ENCODE measurements around the gene TBRG4. TPM values are rescaled to one million over a fixed set of nuclear protein-coding genes. Genes with fewer than 3 reads are reported as not detected.

The TBRG4 gene
- 52.9 and 54.1 TPM in 2 replicates for total RNA-seq

GRCh38 chr7:45111298-45112223, at the start of gene TBRG4:
Gene TBRG4, minus strand, starts transcription at chr7:45111697. Its CDS starts 2,460 bp downstream, at chr7:45109237.

DNA sequence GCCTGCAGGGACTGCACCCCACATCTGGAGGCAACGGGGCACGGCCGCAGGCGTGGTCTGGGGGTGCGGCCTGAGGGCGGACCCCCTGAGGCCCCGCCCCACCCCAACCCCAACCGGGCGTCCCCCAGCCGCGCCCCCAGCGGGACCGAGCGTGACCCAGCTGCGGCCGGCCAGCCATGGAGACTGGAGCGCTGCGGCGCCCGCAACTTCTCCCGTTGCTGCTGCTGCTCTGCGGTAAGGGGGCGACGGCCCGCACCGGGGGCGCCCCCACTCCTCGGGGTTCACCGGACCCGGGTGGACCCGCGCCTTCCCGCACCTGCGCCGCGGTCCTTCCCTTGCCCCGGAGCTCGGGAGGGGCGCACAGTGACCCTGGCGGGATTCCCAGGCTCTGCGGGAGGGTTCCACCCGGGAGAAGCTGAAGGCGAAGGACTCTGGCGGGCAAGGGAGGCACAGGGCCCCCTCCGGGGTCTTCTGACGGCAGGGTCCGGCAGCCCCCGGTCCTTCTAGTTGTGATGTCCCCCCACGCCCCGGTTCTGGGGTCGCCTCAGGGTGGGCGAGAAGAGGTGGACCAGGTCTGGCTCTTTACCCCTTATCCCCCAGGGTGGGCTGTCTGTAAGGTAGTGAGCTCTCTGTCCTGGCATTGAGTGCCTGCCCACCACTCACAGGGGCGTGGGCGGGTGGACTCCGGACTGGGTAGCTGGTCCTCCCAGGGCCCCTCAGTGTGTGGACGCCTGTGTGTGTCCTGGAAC, 46.3 kb upstream of the TBRG4 start, which contains the start of gene RAMP3:
Gene RAMP3 (plus strand): TSS at position 139 of the 749 bp plus-strand sequence. CDS start 38 bp downstream, at position 177.

DNA sequence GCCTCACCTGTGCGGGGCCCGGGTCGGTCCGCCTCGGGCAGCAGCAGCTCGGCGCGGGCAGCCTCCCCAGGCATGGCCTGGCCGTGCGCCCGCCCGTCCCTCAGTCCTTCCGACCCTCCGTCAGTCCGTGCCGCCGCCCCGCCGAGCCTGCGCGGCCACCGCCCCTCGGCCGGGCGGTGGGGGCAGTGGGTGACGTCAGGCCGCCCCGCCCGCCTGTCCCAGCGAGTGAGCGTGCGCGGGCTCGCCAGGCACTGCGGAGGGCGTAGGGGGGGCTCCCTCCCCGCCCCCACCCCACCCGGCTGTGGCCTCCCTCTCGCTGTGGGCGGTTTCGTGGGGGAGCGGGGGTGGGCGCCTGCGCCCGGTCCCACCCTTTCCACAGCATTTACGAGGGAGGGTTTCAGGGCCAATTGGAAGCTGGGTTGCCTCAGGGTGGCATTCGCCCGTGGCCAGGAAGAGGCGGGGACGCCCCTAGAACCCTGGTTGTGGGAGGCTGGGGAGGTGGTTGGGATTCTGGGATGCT, 22.6 kb downstream of the TBRG4 start, which contains the start of gene NACAD:
Gene NACAD (minus strand): TSS at position 149 of the 520 bp plus-strand sequence. CDS start 75 bp downstream, at position 74.

Other genes with a start within 250 kb of the TBRG4 start
- gene PURB, start 226.2 kb downstream of the TBRG4 start, total RNA-seq, result 30.6 and 43.1 TPM in 2 replicates
- under 0.01 and 0.05 TPM in 2 replicates for gene MYO1G, start 132.7 kb downstream of the TBRG4 start, total RNA-seq
- gene CCM2, start 111.5 kb downstream of the TBRG4 start, total RNA-seq, result 43.9 and 62.5 TPM in 2 replicates
- gene NACAD, start 22.7 kb downstream of the TBRG4 start, total RNA-seq, result 1.2 and 7.4 TPM in 2 replicates
- gene RAMP3, start 46.1 kb upstream of the TBRG4 start, total RNA-seq, result not detected in 2 replicates

All from smooth muscle cell of the umbilical artery (primary cell).